Left hindlimb (tissue), 1 donor: ENCODE data around the gene RBM20.

ENCODE experiments used
- DNase-seq: peaks from one replicate; pipeline ENCODE4 v3.0.0-alpha.2; 2018

Gene RBM20

GRCh38 chr10:110840923-110841428 lies 196.8 kb downstream of the RBM20 start:
- DNase-seq, result no peak

- DNase-seq, result no peak
Measured at GRCh38 chr10:110841767-110842267, 197.7 kb downstream of the RBM20 start.

GRCh38 chr10:110842326-110842904 lies 198.3 kb downstream of the RBM20 start:
- no peak for DNase-seq

- DNase-seq, result no peak
Measured at GRCh38 chr10:110843031-110843430, 198.9 kb downstream of the RBM20 start.

- DNase-seq, result no peak
Measured at GRCh38 chr10:110843796-110844616, 199.9 kb downstream of the RBM20 start.

GRCh38 chr10:110844617-110844881 lies 200.4 kb downstream of the RBM20 start:
- no peak for DNase-seq

- DNase-seq, result no peak
Measured at GRCh38 chr10:110845192-110845755, 201.1 kb downstream of the RBM20 start.

- no peak for DNase-seq
Measured at GRCh38 chr10:110845756-110846620, 201.9 kb downstream of the RBM20 start.

GRCh38 chr10:110847374-110847773 lies 203.2 kb downstream of the RBM20 start:
- no peak for DNase-seq

- no peak for DNase-seq
Measured at GRCh38 chr10:110848106-110848505, 204.0 kb downstream of the RBM20 start.

- DNase-seq, result no peak
Measured at GRCh38 chr10:110850099-110850498, 206.0 kb downstream of the RBM20 start.

- DNase-seq, result peak; percentile 80
Measured at GRCh38 chr10:110851020-110851612, 207.0 kb downstream of the RBM20 start.

GRCh38 chr10:110852255-110852896 lies 208.2 kb downstream of the RBM20 start:
- DNase-seq, result no peak

- no peak for DNase-seq
Measured at GRCh38 chr10:110852947-110853346, 208.8 kb downstream of the RBM20 start.

- DNase-seq, result no peak
Measured at GRCh38 chr10:110853921-110854605, 209.9 kb downstream of the RBM20 start.

GRCh38 chr10:110857265-110858171 lies 213.4 kb downstream of the RBM20 start:
- DNase-seq, result no peak

GRCh38 chr10:110858297-110858934 lies 214.3 kb downstream of the RBM20 start:
- DNase-seq, result no peak

- DNase-seq, result no peak
Measured at GRCh38 chr10:110859206-110859972, 215.3 kb downstream of the RBM20 start.

- no peak for DNase-seq
Measured at GRCh38 chr10:110859973-110860376, 215.8 kb downstream of the RBM20 start.
